Activated B cell treated with CpG ODN at 0.5 μM for 24 hours (primary cell): ENCODE data around the gene TBC1D22A. TPM values are rescaled to one million over a fixed set of nuclear protein-coding genes. Genes with fewer than 3 reads are reported as not detected.

Experiments
- ATAC-seq: fragments of 200-7000 bp; cut with Tn5 transposase; one replicate; pipeline ENCODE4 v1.10.0; 2021; ENCODE audit warnings: low read depth, mild to moderate bottlenecking, moderate library complexity
- CTCF ChIA-PET: fragments of 350-600 bp; sonication (Branson Sonifier 250); formaldehyde crosslinking; loops from one replicate; lab custom pipeline; 2021; ENCODE audit warnings: antibody characterized with exemption; lab: Charles Lee
- POLR2A ChIA-PET: fragments of 350-600 bp; sonication (Branson Sonifier 250); formaldehyde crosslinking; loops from one replicate; lab custom pipeline; 2021; ENCODE audit warnings: antibody characterized with exemption; lab: Charles Lee
- DNase-seq: peaks from one replicate; pipeline ENCODE4 v3.0.0; 2022
- H3K27ac Mint-ChIP-seq: one replicate; pipeline ENCODE4 v1.8.0; 2020; ENCODE audit warnings: mixed read lengths
- H3K27me3 Mint-ChIP-seq: one replicate; pipeline ENCODE4 v1.8.0; 2021; ENCODE audit warnings: mixed read lengths
- H3K36me3 Mint-ChIP-seq: one replicate; pipeline ENCODE4 v1.8.0; 2021; ENCODE audit warnings: low read depth, mixed read lengths
- H3K4me1 Mint-ChIP-seq: one replicate; pipeline ENCODE4 v1.8.0; 2021; ENCODE audit warnings: mixed read lengths
- H3K4me3 Mint-ChIP-seq: one replicate; pipeline ENCODE4 v1.8.0; 2020; ENCODE audit warnings: mild to moderate bottlenecking, mixed read lengths
- H3K9me3 Mint-ChIP-seq: one replicate; pipeline ENCODE4 v1.8.0; 2020; ENCODE audit warnings: mixed read lengths
- CTCF ChIP-seq: fragments of 200-600 bp; IDR thresholded peaks from one replicate; pipeline ENCODE4 v1.8.0; 2022; ENCODE audit warnings: antibody characterized with exemption, mild to moderate bottlenecking
- intact Hi-C: fragments of 100-400 bp; cut with micrococcal nuclease; formaldehyde crosslinking; loops from one replicate; pipeline ENCODE4 v1.15.1; 2024
- total RNA-seq: library from RNA; stranded (reverse); gene quantifications from 2 replicates; pipeline ENCODE4 v1.2.3, GENCODE V29; 2022

Gene TBC1D22A
- total RNA-seq, 1 donor from 2014 or later, result 85.9 TPM

- no peak for ATAC-seq
- ChIA-PET POLR2A (no interaction called here), CTCF (no interaction called here)
- Mint-ChIP-seq H3K9me3 (no peaks in the 10 kb centered on the region), H3K27ac (no peak overlapping the region), H3K36me3 (peaks cover 62% of the 10 kb centered on the region), H3K27me3 (no peaks in the 10 kb centered on the region), H3K4me1 (no peaks in the 10 kb centered on the region), H3K4me3 (no peak overlapping the region)
- no peak for DNase-seq
- TF ChIP-seq CTCF, result no peak
- intact Hi-C loops, result no loop called here
These were observed 271.2 kb downstream of the TBC1D22A start for GRCh38 chr22:47033648-47034000.

- peaks cover 68% of the 10 kb centered on the region for H3K36me3 Mint-ChIP-seq
- no peaks in the 10 kb centered on the region for H3K4me1 Mint-ChIP-seq
- DNase-seq, result no peak
- ChIA-PET POLR2A (no interaction called here), CTCF (no interaction called here)
- TF ChIP-seq CTCF, result no peak
- intact Hi-C loops, result no loop called here
- no peak for ATAC-seq
- no peaks in the 10 kb centered on the region for H3K27me3 Mint-ChIP-seq
- no peaks in the 10 kb centered on the region for H3K9me3 Mint-ChIP-seq
- no peak overlapping the region for H3K27ac Mint-ChIP-seq
- H3K4me3 Mint-ChIP-seq, result no peak overlapping the region
These were observed 271.8 kb downstream of the TBC1D22A start for GRCh38 chr22:47034076-47034808.

DNA sequence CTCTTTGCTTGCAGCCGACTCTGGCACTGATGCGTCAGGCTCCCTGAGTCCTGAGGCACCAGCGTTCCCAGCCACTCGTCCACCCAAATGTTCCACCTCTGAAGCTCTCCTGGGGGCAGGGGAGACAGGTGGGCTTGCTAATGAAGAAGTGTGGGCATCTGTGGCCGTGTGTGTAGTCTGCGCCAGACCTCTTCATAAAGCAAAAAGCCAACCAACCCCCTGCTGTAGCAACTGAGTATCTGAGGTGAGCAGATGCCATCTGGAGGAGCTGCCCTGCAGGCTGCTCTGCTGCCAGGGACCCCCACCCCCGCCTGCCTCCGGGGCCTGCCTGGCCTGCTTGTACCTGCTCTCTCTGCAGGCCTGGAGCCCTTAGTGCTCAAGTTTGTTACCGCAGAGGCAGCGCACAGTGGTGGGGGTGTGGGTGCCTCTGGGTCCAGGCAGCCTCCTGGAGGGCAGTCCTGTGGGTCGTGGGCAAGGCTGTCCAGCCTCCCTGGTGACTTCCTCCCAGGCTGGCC lies 272.5 kb downstream of the TBC1D22A start:
- Mint-ChIP-seq H3K27me3 (no peaks in the 10 kb centered on the region), H3K27ac (no peak overlapping the region), H3K4me1 (no peaks in the 10 kb centered on the region), H3K9me3 (no peaks in the 10 kb centered on the region), H3K36me3 (peaks cover 69% of the 10 kb centered on the region), H3K4me3 (no peak overlapping the region)
- no peak for TF ChIP-seq CTCF
- no peak for ATAC-seq
- intact Hi-C loops, result no loop called here
- CTCF ChIA-PET, result no interaction called here
- DNase-seq, result no peak
- POLR2A ChIA-PET, result no interaction called here

GRCh38 chr22:47035425-47035881 lies 273.0 kb downstream of the TBC1D22A start:
- TF ChIP-seq CTCF, result no peak
- intact Hi-C loops, result no loop called here
- DNase-seq, result no peak
- Mint-ChIP-seq H3K27ac (no peak overlapping the region), H3K4me1 (no peaks in the 10 kb centered on the region), H3K36me3 (peaks cover 69% of the 10 kb centered on the region), H3K4me3 (no peak overlapping the region), H3K9me3 (no peaks in the 10 kb centered on the region), H3K27me3 (no peaks in the 10 kb centered on the region)
- POLR2A ChIA-PET, result no interaction called here
- no peak for ATAC-seq
- CTCF ChIA-PET, result no interaction called here

DNA sequence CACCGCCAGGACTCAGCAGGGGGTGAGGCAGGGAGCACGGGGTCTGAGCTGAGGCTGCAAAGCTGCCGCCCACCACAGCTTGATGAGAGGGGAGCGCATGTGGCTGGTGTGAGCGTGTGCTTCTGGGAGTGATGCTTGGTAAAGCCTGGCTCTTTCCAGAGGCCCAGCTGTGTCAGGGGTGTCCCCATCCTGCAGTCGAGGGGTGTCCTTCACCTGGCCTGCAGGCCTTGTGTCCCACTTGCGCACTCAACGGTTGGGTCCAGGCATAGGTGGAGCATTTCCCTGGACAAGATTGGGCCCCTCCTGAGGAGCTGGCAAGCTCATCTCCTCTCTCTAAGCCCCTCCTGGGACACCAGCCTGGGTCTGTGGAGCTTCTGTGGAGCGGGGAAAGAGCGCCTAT lies 273.9 kb downstream of the TBC1D22A start:
- Mint-ChIP-seq H3K27ac (no peak overlapping the region), H3K4me3 (no peak overlapping the region), H3K36me3 (peaks cover 71% of the 10 kb centered on the region), H3K4me1 (no peaks in the 10 kb centered on the region), H3K9me3 (no peaks in the 10 kb centered on the region), H3K27me3 (no peaks in the 10 kb centered on the region)
- no peak for TF ChIP-seq CTCF
- intact Hi-C loops, result no loop called here
- CTCF ChIA-PET, result no interaction called here
- ATAC-seq (no peak), DNase-seq (no peak)
- POLR2A ChIA-PET, result no interaction called here
